ENCODE measurements around the gene PTPRD.

Gene PTPRD

DNA sequence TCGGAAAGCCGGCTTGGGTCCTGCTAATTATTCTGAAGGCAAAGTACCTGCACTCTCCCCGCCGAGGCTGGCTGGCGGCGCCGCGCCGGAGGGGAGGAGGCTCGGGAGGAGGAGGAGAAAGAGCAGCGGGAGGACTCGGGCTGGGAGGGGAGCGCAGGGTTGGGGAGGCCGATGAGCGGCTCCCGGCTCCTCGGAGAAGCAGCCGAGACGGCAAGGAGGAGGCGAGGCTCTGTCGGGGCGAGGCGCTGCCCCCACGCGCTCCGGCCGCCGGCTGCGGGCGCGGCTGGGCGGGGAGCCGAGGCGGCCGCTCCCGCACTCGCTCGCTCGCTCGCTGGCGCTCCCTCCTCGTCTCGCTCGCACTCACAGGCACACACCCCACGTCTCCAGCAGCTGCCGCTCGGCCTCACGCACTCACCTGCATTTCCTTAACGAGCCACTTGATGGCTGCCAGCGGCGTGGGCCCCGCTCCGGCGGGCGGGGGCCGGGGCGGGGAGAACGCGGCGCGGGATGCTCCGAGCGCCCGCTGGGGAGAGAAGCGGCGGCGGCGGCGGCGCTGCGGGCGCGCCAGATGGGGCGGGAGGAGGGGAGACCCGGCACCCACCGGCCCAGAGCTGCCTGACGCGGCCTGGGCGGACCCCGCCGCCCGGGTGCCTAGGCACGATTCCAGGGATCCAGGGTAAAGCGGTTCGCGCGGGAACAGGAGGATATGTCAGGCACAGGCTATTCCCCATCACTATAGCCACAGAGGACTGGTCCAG is at the start of gene PTPRD:
Gene PTPRD (minus strand): TSS at position 362 of the 758 bp plus-strand sequence.
- peak; percentile 62 for DNase-seq

DNA sequence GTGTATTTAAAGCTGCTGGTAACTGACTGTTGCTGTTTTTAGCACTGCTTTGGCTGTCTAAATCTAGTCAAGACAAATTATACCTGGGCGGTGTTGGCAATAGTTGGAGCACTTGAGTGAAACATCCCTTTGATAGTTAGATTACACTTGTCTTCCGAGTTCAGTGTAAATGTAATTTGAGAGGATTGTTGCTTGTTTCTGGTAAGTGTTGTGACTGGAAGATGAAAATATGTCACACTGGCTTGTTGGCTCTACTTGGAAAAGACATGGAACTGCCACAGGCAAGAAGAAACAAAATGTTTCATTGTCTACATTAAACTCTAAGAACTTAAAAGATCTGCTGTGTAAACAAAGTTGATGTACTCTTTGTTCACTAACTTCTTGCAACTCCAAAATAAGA is 49.2 kb upstream of the PTPRD start:
- DNase-seq: no peak

DNA sequence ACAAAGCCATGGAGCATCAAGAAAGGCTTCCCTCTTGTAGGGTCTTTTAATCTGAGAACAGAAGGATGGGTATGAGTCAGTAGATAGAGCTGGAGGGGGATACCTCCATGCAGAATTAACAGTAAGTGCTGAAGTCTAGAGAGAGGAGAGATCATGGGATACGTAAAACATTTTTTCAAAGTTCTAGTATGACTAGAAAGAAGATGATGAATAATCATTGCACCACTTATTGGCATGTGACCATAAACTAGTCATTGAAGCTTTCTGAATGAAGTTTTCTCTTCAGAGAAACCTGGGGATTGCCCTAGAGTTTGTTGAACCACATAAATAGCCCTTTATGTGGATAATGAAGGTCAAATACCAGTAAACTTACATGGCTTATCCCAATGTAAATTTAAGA is 48.6 kb upstream of the PTPRD start:
- DNase-seq: no peak

DNA sequence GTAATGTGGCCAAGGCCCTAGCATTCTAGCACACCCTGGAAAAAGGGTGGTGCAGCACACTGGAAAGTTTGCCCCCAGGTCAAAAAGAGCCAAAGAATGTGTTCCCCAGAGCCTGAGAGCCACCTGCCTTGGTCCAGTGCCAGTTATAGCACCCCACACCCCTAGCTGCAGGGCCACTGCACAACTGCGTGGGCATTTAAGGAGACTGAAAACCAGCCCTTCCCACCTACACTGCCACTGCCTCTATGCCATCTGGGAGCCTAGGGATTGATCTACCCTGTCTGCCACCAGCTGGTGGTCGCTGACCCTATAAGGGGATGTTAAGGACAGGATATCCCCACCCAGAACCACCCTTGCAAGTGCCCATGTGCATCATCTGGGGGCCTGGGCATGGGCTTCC is 38.2 kb upstream of the PTPRD start:
- no peak for DNase-seq

DNA sequence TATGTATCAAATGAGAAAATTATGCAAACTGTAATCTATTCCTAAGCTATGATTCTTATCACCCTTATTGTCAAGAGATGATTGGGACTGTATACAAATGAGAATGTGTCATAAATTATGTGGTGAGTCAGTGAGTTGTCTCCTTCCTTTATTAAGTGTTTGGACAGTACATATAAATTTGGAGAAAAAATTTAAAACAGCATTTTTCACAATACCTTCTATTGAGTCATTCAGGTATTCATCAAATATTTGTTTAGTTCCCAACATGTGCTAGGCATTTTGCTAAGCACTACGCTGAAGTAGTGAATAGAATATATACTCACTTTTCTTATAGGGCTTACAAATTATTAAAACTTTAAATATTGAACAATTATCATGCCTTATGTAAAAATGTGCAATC is 36.3 kb upstream of the PTPRD start:
- DNase-seq: no peak

DNA sequence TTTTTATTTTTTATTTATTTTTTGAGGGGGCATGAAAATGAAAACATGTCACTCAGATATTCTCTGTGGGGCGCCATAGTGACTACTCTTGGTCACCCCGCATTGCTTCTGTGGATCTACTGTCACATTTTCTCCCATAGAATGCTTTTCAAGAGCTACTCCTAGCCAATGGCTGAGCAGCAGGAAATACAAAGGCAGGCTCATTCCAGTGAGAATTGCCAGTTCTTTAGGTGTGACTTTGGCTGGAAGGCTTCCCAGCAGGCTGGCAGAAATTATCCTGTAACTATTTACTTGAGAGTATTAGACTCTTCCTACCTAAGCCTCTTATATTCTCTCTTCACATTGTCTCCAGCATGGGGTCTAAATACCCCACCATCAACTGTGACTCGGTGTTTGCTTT is 21.0 kb upstream of the PTPRD start:
- no peak for DNase-seq

DNA sequence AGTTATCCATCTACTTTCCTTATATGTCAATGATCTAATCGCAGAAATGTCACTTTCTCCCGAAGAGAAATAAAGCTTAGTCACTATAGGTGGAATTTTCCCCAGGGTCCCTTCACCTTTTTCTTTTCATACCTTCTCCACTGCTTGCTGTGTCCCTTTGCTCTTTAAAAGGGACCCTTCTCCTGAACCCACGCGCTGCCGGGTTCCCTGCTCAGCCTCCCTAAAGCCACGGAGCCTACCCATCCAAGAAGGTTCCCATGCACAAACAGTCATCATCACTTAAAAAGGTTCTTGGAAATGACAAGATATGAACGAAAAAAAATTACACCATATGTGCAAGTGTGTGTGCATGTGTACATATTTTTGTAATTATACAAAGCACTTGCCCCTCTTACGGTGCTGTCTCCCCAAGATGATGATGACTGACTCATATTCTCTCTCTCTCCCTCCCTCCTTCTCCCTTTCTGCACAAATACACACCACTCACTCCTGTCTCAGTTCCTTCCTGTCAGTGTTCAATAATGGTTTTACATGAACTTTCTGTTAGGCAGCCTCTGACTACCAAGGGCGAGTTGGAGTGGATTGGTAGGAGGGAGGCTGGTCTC is 1.5 kb upstream of the PTPRD start:
- no peak for DNase-seq

DNA sequence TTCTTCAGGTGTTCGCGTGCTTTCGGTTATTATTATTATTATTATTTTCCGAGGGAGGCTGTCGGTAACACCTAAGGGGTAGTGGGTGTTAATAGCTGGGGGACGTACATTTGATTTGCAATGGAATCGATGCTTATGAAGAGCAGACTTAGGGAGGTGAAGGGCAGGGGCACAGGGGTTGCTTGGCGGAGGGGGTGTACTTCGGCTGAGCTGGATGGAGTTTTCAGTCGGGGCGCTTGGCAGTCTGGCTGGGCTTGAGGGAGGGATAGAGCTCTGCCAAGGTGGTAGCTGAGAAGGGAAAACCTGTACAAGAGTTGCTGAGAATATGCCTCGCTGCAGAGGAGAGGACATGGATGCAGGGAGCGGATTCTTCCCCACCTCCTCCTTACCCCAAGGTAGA is 617 bp upstream of the PTPRD start:
- DNase-seq: no peak

DNA sequence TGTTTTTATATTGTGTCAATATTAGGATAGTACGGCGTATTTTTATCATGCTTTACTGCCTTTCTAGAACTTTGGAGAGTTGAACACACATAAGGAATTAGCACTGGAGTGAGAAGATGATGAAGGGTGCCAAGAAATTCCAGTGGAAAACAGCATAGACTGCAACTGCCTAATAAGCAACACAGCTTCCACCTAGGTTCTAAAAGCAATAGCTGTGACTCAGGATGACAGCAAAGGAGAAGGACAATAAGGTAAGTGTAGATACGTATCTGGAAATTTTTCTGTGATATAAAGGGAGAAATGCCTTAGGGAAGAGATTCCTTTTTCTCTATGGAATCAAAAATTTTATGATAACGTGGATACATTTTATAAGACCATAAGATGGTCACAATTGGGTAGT is 7.4 kb downstream of the PTPRD start:
- DNase-seq: no peak

DNA sequence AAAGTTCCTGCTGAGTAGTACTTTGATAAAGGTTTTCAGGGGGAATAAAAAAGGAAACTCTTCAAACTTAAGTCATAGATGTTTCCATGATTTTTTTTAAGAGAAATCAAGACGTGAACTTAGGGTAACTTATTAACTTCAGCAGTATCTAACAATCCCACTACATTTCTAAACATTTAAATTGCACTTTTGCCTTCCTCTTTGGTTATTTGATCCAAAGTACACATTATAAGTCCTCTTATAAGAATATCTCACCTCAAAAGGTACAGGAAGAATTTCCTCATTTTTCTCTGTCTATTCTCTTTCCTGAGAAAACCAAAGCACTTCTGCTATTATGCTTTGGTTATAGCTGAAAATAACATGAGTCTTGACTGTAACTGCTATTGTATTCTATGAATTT is 7.9 kb downstream of the PTPRD start:
- no peak for DNase-seq

DNA sequence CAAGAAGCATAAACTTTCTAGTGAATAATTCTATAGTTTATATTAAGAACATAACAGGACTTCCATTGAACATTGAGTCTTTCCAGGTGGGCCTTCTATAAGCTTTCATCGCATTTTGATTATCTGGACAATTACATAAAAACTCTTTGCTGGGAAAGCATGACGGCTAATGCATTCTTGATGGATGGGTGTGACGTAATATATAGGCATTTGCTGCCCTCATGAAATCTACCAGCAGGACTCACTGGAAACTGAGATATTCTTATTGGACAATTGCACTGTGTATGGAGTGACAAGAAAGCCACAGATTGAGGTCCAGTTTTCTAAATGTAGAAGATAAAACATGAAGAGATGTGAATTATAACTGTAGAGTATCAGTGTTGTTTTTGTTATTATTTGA is 15.0 kb downstream of the PTPRD start:
- DNase-seq: no peak

DNA sequence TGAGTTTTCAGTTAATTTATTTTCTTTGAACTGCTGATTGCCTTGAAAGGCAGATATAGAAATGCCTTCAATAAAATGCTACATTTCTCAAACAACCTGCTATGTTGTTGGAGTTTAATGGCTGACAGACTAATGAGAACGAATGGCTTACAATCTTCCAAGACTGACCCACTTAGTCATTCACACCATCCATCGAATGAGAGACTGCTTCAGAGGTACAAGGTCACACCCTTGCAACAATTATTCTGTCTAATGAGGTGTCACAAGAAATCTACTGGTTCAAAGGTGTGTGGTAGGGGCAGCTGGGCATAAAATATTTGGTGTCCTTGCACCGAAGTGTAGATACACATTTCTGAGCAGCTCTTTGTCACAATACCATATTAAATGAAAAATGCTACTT is 18.3 kb downstream of the PTPRD start:
- DNase-seq: no peak

DNA sequence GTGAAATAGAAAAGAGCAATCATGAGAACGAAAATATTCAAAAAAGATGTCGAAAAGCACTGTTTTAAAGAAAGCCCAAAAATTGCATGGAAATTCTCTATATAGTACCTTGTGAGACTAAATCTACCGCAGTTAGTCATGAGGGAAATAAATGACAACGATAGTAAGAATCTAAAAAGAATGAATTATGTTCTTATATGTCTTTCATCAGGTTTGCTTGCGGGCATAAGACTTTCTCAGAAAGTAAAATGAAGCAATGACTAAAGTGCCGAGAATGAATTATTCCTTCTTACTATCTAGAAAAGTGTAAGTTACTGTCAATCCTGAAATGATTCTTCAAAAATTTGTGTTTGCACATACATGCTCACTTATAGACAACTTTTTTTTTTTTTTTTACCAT is 26.4 kb downstream of the PTPRD start:
- no peak for DNase-seq

DNA sequence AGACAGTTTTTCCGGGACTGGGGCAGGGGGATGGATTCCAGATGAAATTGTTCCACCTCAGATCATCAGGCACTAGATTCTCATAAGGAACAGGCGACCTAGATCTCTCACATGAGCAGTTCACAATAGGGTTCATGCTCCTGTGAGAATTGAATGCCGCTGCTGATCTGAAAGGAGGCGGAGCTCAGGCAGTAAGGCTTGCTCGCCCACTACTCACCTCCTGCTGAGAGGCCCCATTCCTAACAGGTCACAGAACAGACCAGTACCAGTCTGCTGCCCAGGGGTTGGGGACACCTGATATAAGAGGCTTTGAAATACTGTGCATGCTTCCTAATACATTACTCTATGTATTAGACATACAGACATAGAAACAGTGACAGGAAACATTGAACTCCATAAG is 41.1 kb downstream of the PTPRD start:
- DNase-seq: no peak

DNA sequence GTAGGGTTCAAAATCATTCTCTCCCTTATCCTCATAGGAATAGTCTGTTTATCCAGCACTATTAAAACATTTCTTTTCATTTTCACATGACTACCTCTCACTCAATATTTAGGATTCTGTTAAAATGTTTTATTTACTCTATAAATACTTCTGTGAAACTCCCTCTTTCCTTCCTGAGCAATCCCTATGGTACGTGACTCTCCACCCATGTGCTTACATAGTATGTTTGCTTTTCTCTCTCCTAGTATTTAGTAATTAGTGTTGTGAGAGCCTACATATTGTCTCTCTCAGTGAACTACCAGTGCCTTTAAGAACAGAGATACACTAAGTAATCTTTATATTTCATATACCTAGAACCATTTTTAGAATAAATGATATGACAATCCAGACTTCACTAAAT is 46.0 kb downstream of the PTPRD start:
- no peak for DNase-seq

DNA sequence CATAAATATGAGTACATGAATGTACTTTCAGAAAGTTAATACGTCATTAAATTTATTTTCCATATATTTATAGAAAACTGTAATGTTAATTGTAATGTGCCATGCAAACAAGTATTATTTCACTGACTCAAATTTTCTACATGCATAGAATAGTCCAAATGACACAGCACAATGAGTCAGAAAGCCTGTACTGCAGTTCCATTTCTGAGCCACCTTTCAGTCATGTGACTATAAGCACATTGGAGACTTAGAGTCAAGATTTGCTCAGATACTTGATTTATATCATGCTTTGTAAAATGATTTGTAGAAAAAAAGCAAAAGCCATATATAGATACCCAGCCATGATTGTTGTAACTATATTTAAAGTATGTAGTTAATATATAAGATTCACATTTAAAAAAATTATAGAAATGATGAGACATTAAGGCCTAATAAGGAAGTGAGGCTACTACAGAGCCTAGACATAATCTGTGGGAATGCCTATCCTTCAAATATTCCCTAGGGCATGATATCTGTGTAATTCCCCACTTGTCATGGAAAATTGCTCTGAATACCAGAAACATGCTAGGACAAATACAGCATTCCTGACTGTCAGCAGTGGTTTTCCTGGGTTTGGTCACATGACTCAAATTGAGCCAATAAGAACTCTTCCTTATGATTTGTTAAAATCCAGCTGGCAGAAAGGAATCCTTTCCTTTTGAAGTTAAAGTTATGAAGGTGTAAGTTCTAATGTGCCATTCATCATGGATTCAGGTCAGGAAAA is 50.0 kb downstream of the PTPRD start:
- DNase-seq: no peak

DNA sequence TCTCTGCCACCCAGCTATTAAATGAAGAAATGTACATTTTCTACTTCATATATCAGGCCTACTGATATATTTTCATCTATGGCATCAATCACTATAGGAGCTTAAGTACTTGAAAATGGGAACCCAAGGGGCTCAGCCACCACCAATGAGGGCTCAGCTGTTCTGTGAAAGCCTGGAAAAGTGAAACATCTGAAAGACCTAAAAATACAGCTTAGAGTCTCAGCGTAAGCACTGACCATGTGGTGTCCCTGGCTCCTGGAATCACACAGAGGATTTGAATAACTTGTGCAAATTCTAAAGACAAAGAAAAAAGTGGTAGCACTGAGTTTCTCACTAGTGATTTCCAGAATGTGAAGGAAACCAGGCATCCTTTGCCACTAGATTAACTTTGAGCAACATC is 64.5 kb downstream of the PTPRD start:
- no peak for DNase-seq

DNA sequence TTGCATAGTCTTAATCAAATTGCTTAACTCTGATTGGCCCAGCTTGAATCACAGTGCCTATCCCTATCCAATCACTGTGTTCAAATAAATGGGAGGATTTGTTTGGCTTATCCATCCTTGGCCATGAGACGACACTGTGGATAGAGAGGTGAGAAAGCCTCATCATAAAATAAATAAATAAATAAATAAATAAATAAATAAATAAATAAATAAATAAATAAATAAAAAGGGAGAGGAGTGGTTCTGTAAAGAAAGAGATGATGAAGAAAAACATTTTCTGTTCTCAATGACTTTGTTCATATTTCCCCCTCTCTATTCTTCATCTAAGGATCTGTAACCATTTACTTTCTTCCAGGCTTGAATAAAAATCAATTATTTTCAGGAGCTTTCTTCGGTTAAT is 74.7 kb downstream of the PTPRD start:
- no peak for DNase-seq

DNA sequence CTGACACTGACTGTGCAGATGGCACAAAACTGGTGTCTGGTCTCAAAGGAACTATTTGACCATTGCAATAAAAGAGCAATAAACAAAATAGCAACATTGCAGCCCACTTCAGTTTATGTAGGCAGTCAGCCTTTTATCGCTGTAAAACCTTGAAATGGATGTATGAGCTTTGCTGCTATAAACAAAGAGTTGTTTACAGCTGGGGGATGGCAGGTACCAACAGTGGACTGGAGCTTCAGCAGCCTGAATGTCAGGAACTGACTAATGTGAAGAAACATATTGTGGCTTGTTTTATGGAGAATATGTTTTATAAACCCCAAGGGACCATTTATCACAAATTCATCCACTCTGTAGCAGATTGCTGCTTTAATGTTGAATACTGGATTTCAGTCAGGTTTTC is 78.0 kb downstream of the PTPRD start:
- DNase-seq: no peak

DNA sequence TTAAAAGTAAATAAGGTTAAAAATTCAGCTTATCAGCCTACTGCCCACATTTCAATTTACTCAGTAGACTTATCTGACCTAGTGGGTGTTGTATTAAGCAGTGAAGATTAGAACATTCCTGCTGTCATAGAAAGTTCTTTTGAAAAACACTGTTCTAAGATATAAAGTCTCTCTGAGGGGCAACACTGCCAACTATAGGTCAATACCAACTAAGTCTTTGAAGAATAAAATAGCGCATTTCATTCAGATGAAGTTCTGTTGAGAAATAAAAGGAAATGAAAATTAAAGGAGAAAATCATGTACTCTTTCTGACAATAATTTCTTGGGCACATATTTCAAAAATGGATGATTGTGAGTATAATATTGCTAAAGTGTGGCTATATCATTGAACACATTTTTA is 86.8 kb downstream of the PTPRD start:
- no peak for DNase-seq

DNA sequence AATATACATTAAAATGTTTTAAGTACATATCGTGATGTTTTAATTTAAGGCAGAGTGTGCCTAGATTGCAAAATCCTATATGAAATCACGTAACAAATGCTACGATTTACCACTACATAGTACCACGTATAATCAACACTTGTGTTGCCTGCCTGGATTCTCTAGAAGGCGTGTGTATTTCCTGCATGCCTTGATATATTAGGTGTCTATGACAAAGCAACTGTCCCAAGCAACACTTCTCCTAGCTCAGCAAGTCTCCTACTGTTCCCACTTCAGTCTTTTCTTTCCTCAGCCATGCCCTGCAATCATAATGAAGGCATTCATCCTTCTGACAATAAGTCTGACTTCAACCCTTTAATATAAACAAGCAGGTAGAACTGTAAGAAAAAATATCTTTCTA is 89.6 kb downstream of the PTPRD start:
- DNase-seq: no peak

DNA sequence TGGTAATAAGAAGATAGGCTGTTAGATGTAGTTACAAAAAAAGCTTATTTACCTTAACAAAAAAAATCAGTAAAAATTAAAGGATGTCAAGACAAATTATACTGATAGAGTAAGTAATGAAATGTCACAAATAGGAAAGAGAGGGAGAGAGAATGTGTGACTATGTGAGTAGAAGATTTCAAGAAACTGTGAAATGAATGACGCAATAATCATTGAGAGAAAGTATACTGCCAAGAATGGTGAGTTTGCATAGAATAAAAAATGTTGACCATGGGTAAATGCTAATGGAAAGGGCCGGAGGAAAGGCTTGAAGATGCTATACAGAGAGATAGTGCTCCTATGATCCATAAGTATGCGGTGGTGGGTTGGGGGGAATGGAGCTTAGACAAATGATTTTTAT is 100.7 kb downstream of the PTPRD start:
- no peak for DNase-seq

DNA sequence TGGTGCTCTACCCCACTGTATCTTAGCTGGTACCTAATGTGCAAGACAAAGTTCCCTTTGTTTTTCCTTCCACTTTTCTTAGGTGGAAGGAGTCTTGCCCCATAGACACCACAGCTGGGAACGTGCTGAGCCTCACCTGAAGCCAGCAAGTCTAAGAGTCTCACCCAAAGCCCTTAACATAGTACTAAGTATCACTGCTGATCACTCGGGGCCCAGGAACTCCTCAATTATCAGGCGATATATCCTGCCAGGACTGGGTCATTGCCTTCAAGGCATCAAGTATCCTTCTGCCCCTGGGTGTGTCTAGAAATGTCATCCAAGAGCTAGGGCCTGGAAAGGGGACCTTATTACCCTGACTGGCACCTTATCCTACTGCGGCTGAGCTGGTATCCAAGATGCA is 123.9 kb downstream of the PTPRD start:
- no peak for DNase-seq

DNA sequence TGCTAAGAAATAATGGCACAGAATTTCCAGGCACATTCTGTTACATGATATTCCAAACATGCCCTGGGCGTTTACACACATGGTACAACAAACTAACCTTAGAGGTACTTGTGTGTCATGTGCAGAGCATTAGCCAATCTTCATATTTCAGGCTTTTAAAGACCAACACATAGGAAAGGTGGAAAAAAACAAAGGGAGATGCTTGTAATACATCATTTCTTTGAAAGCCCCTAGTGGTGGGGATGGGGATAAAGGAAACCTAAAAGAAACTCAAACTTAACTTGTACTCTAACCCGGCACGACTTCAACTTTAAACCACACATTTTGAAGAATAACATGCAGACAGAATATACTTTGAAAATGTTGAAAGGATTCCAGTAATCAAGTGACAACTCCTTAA is 133.6 kb downstream of the PTPRD start:
- DNase-seq: no peak
